Spleen (tissue), 7 donors: ENCODE data around the gene SPATA31C1.

Source experiments
- POLR2A ChIP-seq, 3 donors: fragments of 450-650 bp; IDR thresholded peaks; one replicate each; pipeline ENCODE4 v1.5.1; 2017; ENCODE audit warnings: antibody characterized with exemption in 3 of 3, mild to moderate bottlenecking in 1 of 3
- TF ChIP-seq, protein P1 (sequence below), 11 experiments: fragments of 200-600 bp in 7 of 11; fragments of 450-650 bp in 4 of 11; sonication (generic) in 4 of 11; IDR thresholded peaks in 8 of 11; conservative IDR thresholded peaks in 3 of 11; 1 replicate in 7 of 11; 2 replicates in 4 of 11; pipeline versions ENCODE4 v1.4.0 to v1.8.0; 2016 to 2021; ENCODE audit warnings: antibody characterized with exemption in 11 of 11, inconsistent platforms in 4 of 11, mild to moderate bottlenecking in 1 of 11
- donor health status: DM: no; HTN: no; CAD: no; lungs with moderate emphysema.
- donor health status: DM: no; HTN: no; CAD: no.
- donor health status: DM: no; HTN: no; CAD: no.

DNA sequence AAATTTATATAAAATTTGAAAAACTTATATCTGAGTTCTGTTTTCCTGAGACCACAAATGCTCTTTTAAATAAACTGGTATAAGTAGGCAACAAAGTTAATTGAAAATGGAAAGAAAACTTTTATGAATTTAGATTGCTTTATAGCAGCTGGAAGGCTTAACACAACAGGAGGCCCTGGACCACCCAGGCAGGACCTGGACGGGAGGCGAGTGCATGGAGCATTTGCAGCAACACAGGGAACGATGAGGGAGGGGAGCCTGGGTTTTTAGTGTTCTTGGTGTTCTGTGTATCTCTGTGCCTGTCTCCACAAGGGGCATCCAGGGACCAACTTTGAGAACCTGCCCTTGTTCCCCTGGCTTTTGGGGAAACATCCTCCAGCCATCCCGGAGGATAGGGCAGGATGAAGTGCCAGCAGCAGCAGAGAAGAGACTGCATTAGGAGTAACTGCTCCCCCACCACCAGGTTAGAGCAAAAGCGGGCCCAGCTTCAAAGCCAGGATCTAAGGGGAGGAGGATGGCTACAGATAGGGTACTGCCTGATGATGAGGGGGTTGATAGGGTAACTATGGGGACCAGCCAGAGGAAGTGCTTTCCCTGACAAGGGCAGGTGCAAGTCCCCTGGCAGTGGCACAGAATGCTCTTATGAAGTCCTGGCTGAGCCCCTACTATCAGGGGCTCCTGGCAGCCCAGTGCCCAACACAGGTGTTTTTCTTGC lies 41.8 kb upstream of the SPATA31C1 start:
- TF ChIP-seq, protein P1, sequence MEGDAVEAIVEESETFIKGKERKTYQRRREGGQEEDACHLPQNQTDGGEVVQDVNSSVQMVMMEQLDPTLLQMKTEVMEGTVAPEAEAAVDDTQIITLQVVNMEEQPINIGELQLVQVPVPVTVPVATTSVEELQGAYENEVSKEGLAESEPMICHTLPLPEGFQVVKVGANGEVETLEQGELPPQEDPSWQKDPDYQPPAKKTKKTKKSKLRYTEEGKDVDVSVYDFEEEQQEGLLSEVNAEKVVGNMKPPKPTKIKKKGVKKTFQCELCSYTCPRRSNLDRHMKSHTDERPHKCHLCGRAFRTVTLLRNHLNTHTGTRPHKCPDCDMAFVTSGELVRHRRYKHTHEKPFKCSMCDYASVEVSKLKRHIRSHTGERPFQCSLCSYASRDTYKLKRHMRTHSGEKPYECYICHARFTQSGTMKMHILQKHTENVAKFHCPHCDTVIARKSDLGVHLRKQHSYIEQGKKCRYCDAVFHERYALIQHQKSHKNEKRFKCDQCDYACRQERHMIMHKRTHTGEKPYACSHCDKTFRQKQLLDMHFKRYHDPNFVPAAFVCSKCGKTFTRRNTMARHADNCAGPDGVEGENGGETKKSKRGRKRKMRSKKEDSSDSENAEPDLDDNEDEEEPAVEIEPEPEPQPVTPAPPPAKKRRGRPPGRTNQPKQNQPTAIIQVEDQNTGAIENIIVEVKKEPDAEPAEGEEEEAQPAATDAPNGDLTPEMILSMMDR (IDR thresholded peaks at IDR 0.05 in 8 of 11, conservative IDR thresholded peaks at IDR 0.05 in 3 of 11), result no peak
- TF ChIP-seq POLR2A (IDR thresholded peaks at IDR 0.05), result no peak
